GM21825 (cell line): Measurements from ENCODE around the gene SPINK14.

Experiments used
- ATAC-seq: cut with Tn5 transposase; IDR thresholded peaks from one replicate; pipeline ENCODE4 v1.9.1; 2021; ENCODE audit warnings: mild to moderate bottlenecking, moderate library complexity; ENCODE audit not compliant: unreplicated experiment

SPINK14 gene, protein sequence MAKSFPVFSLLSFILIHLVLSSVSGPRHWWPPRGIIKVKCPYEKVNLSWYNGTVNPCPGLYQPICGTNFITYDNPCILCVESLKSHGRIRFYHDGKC

DNA sequence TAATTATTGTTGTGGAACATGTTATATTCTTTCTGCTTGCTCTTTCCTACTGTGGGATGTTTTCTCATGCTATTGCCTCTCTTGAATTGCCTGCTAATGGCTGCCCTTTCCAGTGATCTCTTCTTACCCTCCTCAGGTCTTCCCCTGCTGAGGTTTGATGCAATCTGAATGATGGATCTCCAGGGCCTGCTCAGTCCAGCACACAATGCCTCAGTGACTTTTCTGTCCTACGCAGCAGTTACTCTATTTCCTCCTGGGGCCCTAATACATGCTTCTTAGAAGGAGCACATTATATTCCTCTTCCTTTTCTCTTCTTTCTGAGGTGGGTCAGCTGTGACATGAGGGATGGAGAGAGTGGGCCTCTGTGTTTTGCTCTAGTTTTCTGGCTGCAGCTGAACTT is at the start of gene SPINK14:
Gene SPINK14 (plus strand): TSS at position 301 of the 400 bp plus-strand sequence. CDS start 1,187 bp downstream, outside the sequence.
- no peak for ATAC-seq

DNA sequence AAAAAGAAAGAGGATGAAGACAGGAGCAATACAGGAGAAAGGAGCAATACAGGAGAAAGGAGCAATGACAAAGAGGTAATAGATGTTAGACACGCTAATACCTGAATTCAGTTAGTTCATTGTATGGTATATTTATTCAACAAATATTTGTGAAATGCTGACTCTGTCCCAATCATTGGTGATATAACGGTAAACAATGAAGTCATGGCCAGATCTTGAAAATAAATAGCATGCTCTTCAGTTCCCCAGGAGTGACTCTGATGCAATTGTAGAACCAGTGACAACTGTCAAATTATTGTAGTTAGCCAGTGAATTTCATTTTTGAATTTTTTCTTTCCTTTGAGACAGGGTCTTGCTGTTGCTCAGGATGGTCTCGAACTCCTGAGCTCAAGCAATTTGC is 48.0 kb upstream of the SPINK14 start:
- ATAC-seq: no peak

DNA sequence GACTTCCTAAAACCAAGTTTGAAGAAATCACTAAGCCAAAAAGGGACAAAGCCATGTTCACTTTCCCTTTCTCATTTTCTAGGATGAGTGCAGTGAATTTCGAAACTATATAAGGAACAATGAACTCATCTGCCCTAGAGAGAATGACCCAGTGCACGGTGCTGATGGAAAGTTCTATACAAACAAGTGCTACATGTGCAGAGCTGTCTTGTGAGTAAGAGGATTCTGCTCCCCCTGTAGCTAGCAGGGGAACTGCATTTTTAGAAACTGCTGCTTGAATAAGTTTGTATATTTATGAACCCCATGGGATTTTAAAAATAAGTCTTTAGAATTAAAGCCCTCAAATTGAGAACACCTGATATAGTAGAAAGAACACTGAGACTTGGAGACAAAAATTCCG is 42.7 kb upstream of the SPINK14 start:
- no peak for ATAC-seq

DNA sequence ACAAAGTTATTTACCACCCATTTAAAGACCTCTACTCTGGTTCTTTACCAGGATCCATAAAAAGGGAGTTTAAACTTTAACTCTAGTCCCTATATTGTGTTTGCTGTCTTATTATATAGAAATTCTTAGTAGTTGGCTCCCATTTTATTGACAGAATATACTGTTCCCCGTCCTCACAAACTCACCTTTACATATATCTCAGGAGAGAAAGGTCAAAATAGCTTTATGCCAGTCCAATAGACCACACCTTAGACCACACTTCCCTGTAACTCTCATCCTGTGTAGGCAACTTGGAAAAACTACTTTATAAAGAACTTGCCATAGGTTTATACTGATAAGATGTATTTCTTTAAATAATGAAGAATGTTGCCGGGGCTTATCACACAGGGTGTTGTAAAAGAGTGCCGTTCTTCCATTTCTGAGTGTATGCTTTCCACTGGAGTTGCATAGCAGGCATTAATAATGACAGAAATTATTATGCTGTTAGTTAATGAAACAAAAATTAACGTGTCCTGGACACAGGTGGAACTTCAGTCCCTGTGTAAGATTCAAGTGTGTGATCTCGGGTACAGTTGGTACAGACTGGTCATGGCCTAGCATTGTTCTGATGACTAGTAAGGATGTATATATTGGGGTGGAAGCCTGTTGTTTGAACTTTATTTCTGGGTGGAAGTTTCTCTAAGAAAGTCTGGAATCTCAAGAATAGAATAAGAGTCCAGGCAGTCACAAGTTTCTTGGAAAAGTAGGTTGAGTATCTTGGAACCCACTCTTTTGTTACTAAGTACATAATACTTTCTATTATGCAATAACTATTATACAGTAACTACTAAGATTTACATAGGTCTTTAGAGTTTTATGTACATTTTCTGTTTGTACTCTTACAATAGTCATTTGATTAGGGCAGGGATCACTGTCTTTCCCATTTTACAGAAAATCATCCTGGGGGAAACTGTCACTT is 33.0 kb upstream of the SPINK14 start:
- ATAC-seq: no peak

DNA sequence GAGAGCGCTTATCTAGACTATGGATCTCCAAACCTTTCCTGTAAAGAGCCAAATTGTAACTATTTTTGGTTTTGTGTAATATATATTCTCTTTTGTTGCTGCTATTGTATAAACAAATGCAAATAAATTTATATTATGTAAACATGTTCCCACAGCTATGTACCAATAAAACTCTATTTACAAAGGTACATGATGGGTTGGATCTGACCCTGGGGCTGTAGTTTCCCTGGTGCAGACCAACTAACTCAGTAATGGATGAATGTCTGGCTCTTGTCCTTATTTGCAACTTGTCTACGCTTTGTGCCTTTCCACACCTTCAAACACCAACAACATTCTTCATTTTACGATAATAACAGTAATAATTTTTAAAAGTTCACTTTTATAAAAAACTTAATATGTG is 27.5 kb upstream of the SPINK14 start:
- no peak for ATAC-seq

DNA sequence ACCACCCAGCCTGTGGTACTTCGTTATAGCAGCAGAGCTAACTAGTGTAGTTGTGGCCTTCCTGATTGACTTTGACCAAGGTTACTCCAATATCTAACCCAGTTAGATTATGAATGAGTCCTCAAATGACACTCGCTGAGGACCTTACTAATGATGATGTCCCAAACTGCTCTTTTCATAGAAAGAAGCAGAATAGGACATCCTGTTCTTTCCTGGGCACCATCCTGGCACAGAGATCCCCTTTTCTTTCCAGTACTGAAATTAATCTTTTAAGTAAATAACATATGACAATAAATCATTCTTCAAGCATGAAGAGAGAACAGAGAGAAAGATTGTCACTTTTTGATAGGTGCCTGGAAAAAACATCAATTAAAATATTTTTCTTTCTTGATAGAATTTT is 26.7 kb upstream of the SPINK14 start:
- ATAC-seq: no peak

DNA sequence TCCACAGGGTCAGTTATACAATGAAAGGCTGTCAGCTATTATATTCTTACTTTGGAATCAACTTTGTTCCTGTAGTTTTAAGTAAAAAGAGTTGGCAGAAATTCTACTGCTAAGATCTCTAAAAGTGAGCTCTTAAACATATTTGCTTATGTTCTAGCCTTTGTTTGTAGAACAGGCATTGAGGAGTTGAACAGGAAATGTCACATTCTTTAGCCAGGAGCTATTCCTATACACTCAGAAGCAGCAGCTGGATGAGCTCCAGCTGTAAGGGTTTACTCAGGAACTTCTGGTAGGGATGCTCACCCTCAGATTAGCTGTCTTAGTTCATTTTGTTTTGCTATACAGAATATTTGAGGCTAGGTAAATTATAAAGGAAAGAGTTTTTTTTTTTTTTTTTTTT is 22.4 kb upstream of the SPINK14 start:
- ATAC-seq: no peak

DNA sequence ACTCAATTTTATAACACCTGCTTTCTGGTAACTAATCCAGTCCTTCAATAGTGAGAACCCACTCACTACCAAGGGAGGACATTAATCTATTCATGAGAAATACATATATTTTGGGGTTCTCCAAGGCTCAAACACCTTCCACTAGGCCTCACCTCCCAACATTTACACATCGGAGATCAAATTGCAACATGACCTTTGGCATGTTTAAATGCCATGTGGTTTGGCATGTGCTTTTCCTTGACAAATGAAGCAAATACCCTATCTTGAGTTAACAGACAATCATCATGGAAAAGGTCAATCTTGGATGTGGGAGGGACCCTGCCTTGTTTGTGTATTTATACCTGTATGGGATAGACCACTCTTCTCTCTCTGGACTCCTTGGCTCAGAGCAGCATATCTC is 21.9 kb upstream of the SPINK14 start:
- ATAC-seq: no peak

DNA sequence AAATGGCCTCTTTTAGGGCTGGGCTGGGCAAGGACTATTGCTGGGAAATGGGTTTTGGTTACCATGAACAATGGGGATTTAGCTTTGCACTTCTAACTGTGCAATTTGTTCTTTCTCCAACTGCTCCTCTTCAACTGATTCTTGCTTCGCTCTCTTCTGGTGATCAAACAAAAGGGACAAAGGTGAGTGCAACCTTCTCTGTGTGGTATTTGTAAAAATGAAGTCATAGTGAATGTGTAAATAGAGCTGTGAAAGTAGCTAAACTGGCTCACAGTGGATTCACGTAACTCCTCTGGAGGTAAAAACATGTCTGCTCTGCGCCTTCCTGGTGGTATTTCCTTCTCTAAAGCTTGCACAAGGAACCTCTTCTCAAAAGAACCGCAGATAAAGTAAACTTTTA is 20.9 kb upstream of the SPINK14 start:
- ATAC-seq: no peak

DNA sequence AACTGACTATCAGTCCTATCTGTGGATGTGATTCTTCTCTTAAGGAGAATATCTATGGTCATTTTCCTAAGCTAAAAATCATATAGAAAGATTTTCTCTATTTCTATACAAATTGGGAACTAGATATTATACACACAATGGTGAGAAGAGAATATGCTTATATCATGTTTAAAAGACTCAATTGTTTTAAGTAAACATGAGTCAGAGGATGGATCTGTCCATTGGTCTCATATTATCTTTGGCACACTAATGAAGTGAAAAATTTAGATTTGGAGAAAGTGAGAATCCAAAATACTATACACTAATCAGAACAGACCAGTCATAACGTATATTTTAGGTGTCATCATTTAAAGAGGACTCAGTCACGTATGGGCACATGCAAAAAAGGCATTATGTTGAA is 16.5 kb upstream of the SPINK14 start:
- no peak for ATAC-seq

DNA sequence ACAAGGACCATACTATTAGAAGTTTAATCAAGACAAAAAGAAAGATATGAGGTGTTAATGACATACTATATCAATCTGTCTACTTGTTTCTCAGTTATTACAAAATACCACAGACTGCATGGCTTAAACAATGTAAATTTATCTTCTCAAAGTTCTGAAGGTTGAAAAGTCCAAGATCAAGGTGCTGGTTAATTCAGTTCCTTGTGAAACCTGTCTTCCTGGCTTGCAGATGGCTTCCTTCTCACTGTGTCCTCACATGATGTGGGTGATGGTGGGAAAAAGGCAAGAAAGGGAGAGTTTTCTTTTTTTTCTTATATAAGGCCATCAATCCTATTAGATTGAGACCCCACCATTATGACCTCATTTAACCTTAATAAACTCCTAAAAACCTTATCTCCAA is 15.6 kb upstream of the SPINK14 start:
- ATAC-seq: no peak

DNA sequence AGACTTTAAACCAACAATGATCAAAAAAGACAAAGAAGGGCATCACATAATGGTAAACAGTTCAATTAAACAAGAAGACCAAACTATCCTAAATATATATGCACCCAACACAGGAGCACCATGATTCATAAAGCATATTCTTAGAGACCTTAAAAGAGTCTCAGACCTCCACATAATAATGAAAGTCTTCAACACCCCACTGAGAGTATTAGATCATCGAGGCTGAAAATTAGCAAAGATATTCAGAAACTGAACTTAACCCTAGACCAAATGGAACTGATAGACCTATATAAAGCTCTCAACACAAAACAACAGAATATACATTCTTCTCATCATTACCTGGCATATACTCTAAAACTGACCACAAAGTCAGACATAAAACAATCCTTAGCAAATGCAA is 11.7 kb upstream of the SPINK14 start:
- no peak for ATAC-seq

DNA sequence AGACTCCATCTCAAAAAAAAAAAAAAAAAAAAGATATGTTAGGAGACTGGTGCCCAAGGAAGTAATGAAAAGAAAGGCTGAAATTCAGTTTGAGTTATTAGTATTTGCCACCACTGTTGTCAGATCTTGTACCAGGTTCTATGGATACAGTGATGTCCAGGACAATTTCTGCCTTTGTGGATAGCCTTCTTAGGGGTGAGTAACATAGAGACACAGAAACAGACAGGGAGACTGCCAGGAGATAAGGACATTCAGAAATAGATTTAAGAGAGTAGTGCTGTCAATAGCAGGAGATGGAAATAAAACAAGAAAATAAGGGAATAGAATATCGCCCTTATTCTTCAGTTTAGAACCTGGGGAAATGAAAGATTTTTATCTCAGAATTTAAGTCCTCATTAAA is 6.3 kb upstream of the SPINK14 start:
- ATAC-seq: no peak

DNA sequence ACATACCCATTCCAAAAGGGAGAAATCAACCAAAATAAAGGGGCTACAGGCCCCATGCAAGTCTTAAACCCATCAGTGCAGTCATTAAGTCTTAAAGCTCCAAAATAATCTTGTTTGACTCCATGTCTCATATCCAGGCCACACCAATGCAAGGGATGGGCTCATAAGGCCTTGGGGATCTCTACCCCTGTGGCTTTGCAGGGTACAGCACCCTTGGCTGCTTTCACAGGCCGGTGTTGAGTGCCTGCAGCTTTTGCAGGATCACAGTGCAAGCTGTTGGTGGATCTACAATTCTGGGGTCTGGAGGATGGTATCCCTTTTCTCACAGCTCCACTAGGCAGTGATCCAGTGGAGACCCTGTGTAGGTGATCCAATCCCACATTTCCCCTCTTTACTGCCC is 5.0 kb upstream of the SPINK14 start:
- no peak for ATAC-seq

DNA sequence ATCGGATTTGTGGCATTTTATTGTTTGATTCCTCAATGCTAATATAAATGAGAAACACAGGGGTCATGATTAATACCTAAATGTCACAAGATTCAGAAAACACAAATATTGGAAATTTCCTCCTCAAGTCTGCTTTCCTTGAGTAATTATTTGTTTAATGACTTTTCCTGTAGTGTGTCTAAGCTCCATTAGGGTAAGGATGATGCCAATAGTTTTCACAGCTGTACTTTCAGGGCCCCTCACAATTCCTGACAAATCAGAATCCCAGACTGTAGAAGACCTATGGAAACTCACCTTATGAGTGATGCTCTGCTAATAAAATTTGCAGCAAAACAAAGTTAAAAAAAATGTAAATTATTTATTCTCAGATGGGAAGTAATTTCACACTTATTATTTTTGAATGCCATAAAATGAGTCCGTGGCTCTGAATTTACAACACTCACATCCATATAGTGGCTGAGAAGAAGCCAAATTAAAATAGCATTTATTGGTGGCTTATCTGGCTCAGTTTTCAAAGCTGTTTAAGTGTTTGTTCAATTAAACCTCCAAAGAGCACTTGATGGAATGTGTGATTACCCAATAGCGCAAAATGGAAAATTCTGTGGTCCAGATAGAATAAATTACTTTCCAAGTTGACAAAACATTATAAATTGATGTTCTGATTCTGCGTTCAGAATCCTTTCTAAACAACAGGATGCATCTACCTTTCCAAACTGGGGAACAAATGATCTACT is 1.6 kb upstream of the SPINK14 start:
- no peak for ATAC-seq

DNA sequence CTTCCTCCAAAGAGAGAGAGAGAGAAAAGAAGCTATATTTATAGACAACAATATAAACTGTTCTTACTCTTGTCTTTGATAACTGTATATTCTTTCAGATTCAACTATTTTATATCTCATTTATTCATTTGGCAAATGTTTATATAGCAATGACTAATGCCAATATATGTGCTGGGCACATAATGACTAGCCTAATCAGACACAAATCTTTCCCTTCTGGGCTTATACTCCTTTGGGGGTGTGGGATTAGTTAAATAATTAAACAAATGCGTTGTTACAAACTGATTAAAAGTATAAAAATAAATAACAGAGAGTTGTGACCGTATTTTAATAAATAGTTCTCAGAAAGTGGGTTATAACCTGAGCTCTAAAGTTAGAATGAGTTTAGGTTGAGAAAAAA is 4.0 kb downstream of the SPINK14 start:
- ATAC-seq: no peak

DNA sequence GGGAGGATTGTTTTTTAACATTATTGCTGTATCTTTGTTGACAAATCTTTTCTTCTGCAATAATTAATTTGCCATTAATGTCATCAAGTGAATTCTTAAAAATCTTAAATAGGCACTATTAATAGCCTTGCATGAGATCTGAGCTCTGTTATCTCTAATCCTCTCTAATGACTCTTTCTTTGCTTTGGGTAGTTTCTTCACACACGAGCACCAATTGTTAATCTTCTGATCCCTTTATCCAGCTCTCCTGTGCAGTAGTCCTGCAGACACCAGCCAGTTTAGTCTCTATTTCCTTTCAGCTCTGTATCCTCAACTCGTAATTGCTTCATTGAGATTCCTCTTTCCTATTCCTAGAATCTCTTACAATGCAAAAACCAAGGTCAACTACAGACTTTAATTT is 8.1 kb downstream of the SPINK14 start:
- ATAC-seq: no peak

DNA sequence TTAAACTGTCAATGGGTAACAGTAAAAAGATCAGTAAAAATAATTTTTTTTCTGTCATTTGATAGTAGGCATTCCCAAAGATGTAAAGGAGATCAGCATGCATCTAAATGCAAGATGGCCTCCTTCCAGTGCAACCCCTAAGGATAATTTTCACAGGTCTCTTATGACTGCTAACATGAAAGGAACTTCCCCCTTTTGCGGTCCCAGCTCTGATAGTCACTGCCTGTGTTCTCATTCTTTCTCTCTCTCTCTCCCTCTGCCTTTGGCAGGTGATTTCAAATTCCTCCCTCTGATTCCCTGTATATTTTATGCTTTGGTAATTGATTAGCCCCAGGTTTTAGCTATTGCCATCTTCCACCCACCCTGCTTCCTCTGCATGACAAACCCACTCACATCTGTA is 8.9 kb downstream of the SPINK14 start:
- no peak for ATAC-seq

DNA sequence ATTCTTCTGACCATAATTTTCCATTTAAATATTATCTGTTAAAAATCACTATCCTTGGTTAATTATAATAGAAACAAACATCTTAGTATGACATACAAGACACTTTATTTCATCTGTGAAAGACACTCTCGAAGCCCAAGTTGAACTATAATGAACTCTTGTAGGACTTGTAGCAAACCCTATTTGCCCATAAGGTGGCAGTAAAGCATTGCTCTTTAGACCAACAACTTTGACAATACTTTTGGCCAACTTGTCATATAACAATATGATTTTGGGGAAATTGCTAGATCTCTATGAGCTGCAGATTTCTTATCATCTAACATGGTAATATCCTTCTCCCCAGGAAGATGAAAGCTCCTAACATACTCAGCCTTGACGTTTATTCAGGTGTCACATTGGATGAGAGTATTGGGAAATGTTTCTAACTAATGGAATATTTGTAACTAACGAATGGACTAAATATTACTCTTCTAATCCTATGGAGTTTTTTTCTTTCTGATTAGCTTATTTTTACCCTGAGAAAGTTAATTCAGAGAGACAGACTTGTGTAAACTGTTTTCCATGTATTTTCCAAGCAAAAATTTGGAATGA is 11.0 kb downstream of the SPINK14 start:
- ATAC-seq: no peak

DNA sequence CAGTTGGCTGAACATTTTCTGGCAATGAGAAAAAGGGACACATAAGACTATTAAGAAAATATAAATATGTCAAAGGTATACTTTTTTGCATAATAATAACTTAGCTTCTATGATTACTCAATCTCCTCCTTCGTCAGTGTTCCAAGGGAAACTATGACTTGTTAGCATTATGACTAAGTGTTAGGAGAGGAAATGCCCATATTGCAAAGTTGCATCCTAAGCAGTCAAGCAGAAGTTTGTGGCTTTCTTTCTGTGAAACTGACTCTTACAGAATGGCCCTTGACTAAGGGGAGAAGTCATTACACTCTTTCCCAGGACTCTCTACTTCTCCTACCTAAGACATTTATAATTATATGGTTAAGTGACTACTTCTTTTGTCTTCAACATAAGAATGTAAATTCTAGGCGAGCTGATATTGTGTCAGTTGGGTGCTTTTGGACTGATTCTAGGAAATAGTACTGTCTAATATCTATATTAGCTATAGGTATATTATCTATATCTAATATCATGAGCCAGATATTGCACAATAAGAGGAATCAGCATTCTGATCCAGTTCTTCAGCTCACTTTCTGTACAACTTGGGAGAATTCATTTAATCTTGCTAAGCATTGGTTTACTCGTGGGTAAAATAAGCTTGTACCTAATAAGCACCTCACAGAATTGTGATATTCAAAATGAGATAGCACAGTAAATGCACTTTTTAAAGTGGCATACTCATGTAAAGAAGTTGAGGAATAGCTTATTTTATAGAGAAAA is 18.1 kb downstream of the SPINK14 start:
- ATAC-seq: peak; percentile 60

DNA sequence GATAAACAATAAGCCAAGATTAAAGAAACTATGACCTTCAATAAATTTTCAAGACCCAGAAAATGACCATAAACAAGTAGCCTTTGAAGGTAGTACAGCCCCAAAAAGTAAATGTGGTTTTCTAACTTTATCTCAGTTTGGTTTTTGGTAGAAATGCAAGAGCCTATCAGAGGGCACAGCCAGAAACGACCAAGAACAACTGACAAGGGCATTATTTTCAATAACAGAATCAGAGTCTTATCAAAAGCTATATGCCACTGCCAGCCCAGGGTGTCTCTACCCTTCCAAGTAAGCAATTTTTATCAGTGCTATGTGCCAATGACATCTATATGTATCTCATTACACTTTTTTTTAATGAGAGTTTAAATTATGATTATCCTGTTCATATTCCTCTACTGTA is 22.7 kb downstream of the SPINK14 start:
- no peak for ATAC-seq
